ENCODE data around the gene CD200R1.

CD200R1 gene

DNA sequence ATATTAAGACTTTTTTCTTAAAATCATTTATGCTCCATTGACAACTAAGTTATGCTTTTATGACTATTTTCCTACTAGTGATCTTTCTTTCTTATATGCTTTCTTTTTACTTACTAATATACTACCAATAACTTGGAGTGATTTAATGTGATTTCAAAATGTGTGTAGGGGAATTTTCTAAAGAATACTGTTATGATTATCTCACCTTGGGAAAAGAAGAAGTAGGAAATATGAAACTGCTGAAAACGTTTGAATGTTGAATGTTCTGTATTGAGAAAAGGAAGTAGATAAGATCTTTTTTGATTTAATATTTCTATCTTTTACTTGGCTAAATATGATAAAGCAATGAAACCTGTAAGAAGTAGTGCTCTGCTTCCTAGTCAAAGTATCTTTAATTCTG, 7.8 kb upstream of the CD200R1 start:
- Histone ChIP-seq H3K79me2 (ENCODE audit: control insufficient read depth, low read length) (no peaks in the 10 kb centered on the region), H4K20me1 (ENCODE audit: control insufficient read depth, insufficient read depth, low read depth, low read length) (no peaks in the 10 kb centered on the region), H3K27me3 (ENCODE audit: control insufficient read depth, low read length) (no peaks in the 10 kb centered on the region), H3K4me1 (ENCODE audit: control insufficient read depth, low read length) (peaks cover 29% of the 10 kb centered on the region), H3K27ac (ENCODE audit: low read depth, low read length) (no peak overlapping the region), H3F3A (ENCODE audit: control insufficient read depth, insufficient read depth) (no peaks in the 10 kb centered on the region), H3K9me2 (replicated peaks; ENCODE audit: control insufficient read depth, low read length) (no peaks in the 10 kb centered on the region), H3K4me3 (ENCODE audit: low read length) (no peak overlapping the region), H3K4me2 (ENCODE audit: low read length) (peak overlapping the region; percentile 14; the same call in 1 of the 2 replicates), H3K9me3 (ENCODE audit: control insufficient read depth, insufficient read depth, low read length) (no peaks in the 10 kb centered on the region), H3K36me3 (ENCODE audit: control insufficient read depth, low read length) (no peaks in the 10 kb centered on the region)
- TF ChIP-seq EZH2phosphoT487 (IDR thresholded peaks at IDR 0.05; ENCODE audit: borderline replicate concordance, low read length): no peak
- TF ChIP-seq, protein P1, sequence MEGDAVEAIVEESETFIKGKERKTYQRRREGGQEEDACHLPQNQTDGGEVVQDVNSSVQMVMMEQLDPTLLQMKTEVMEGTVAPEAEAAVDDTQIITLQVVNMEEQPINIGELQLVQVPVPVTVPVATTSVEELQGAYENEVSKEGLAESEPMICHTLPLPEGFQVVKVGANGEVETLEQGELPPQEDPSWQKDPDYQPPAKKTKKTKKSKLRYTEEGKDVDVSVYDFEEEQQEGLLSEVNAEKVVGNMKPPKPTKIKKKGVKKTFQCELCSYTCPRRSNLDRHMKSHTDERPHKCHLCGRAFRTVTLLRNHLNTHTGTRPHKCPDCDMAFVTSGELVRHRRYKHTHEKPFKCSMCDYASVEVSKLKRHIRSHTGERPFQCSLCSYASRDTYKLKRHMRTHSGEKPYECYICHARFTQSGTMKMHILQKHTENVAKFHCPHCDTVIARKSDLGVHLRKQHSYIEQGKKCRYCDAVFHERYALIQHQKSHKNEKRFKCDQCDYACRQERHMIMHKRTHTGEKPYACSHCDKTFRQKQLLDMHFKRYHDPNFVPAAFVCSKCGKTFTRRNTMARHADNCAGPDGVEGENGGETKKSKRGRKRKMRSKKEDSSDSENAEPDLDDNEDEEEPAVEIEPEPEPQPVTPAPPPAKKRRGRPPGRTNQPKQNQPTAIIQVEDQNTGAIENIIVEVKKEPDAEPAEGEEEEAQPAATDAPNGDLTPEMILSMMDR (IDR thresholded peaks at IDR 0.05; ENCODE audit: low read depth, low read length, poor library complexity, severe bottlenecking): no peak

DNA sequence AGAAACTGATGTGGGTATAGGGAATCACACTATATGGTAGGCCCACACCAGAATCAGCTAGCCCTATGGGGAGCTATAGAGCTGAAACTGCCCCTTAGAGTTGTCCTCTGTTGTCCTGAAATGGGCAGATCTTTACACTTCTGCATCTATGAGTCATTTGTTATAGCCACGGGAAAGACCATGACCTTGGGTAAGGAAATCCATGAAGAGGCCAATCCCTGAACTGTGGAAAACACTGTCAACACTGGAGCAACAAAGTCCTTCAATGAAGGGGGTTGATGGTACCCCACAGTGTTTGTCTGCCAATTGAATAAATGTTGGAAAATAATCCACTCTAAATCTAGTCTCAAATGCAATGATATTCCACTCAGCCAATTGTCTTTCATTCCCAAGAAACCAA, 5.2 kb upstream of the CD200R1 start:
- Histone ChIP-seq H3F3A (ENCODE audit: control insufficient read depth, insufficient read depth) (no peaks in the 10 kb centered on the region), H3K4me3 (ENCODE audit: low read length) (no peak overlapping the region)

DNA sequence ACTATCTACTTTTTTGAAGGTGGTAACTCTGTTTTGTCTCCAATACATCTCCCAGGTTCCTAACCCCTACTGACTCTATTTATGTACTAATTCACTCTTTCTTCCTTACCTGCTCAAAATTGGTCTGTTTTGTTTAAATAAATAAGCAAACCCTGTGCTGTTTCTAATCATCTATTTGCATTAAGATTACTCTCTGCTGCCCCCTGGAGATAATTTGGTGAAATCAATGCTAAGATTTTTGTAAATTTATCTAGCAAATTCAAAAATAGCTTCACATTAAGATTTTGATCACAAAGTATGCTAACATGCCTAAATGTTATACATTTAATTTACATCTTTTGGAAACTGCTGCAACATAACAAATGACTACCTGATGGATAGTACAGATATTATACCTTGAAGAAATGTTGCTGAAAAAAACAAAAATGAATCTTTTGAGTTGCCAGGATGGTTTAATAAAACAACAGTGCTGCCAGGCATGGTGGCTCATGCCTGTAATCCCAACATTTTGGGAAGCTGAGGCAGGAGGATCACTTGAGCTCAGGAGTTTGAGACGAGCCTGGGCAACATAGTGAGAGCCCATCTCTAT, 4.4 kb upstream of the CD200R1 start:
- Histone ChIP-seq H3K36me3 (ENCODE audit: control insufficient read depth, low read length) (no peaks in the 10 kb centered on the region), H3K4me2 (ENCODE audit: low read length) (no peak overlapping the region), H3K4me3 (ENCODE audit: low read length) (no peak overlapping the region), H4K20me1 (ENCODE audit: control insufficient read depth, insufficient read depth, low read depth, low read length) (no peaks in the 10 kb centered on the region), H3F3A (ENCODE audit: control insufficient read depth, insufficient read depth) (no peaks in the 10 kb centered on the region), H3K27me3 (ENCODE audit: control insufficient read depth, low read length) (no peaks in the 10 kb centered on the region), H3K27ac (ENCODE audit: low read depth, low read length) (no peak overlapping the region), H3K9me3 (ENCODE audit: control insufficient read depth, insufficient read depth, low read length) (no peaks in the 10 kb centered on the region), H3K4me1 (ENCODE audit: control insufficient read depth, low read length) (peaks cover 48% of the 10 kb centered on the region), H3K79me2 (ENCODE audit: control insufficient read depth, low read length) (no peaks in the 10 kb centered on the region), H3K9me2 (replicated peaks; ENCODE audit: control insufficient read depth, low read length) (no peaks in the 10 kb centered on the region)
- TF ChIP-seq EZH2phosphoT487 (IDR thresholded peaks at IDR 0.05; ENCODE audit: borderline replicate concordance, low read length): no peak
- TF ChIP-seq, protein P1 (IDR thresholded peaks at IDR 0.05; ENCODE audit: low read depth, low read length, poor library complexity, severe bottlenecking): peak; percentile 79

More for the DNA sequence above, 5.2 kb upstream of the CD200R1 start:
- H3K36me3 ChIP-seq (ENCODE audit: control insufficient read depth, low read length): no peaks in the 10 kb centered on the region
- peaks cover 52% of the 10 kb centered on the region for H3K4me1 ChIP-seq (ENCODE audit: control insufficient read depth, low read length)
- no peaks in the 10 kb centered on the region for H4K20me1 ChIP-seq (ENCODE audit: control insufficient read depth, insufficient read depth, low read depth, low read length)
- H3K27me3 ChIP-seq (ENCODE audit: control insufficient read depth, low read length): no peaks in the 10 kb centered on the region
- TF ChIP-seq, protein P1 (IDR thresholded peaks at IDR 0.05; ENCODE audit: low read depth, low read length, poor library complexity, severe bottlenecking): no peak
- TF ChIP-seq EZH2phosphoT487 (IDR thresholded peaks at IDR 0.05; ENCODE audit: borderline replicate concordance, low read length): no peak
- H3K9me3 ChIP-seq (ENCODE audit: control insufficient read depth, insufficient read depth, low read length): no peaks in the 10 kb centered on the region
- H3K79me2 ChIP-seq (ENCODE audit: control insufficient read depth, low read length): no peaks in the 10 kb centered on the region
- no peaks in the 10 kb centered on the region for H3K9me2 ChIP-seq (replicated peaks; ENCODE audit: control insufficient read depth, low read length)
- H3K4me2 ChIP-seq (ENCODE audit: low read length): no peak overlapping the region
- H3K27ac ChIP-seq (ENCODE audit: low read depth, low read length): no peak overlapping the region

Data from DOHH2 (cell line).